WERI-Rb-1 (cell line): ENCODE measurements around the gene GLT6D1.

Source experiments
- DNase-seq: peaks from one replicate; pipeline ENCODE4 v3.0.0-alpha.2; 2020
- H3K27ac ChIP-seq: fragments of 250-450 bp; sonication (Bioruptor Pico); 2 replicates; pipeline ENCODE4 v1.5.1; 2020; ENCODE audit warnings: mild to moderate bottlenecking, moderate library complexity
- H3K27me3 ChIP-seq: fragments of 250-450 bp; sonication (Bioruptor Pico); 2 replicates; pipeline ENCODE4 v1.5.1; 2021; ENCODE audit warnings: mild to moderate bottlenecking, low read depth, moderate library complexity; ENCODE audit not compliant: insufficient read depth, severe bottlenecking
- H3K36me3 ChIP-seq: fragments of 250-450 bp; sonication (Bioruptor Pico); 2 replicates; pipeline ENCODE4 v1.5.1; 2020; ENCODE audit warnings: mild to moderate bottlenecking, moderate library complexity
- H3K4me3 ChIP-seq: 2 replicates; pipeline ENCODE4 v1.5.1; 2011; ENCODE audit warnings: low read depth, mild to moderate bottlenecking, control low read depth, low read length
- H3K9me3 ChIP-seq: fragments of 250-450 bp; sonication (Bioruptor Pico); 2 replicates; pipeline ENCODE4 v1.5.1; 2021; ENCODE audit warnings: mild to moderate bottlenecking, moderate library complexity; ENCODE audit not compliant: severe bottlenecking
- TF ChIP-seq, protein P1 (sequence below): IDR thresholded peaks from 2 replicates; pipeline ENCODE4 v1.5.1; 2011; ENCODE audit warnings: low read depth, mild to moderate bottlenecking, control low read depth, inconsistent platforms, low read length

The GLT6D1 gene

DNA sequence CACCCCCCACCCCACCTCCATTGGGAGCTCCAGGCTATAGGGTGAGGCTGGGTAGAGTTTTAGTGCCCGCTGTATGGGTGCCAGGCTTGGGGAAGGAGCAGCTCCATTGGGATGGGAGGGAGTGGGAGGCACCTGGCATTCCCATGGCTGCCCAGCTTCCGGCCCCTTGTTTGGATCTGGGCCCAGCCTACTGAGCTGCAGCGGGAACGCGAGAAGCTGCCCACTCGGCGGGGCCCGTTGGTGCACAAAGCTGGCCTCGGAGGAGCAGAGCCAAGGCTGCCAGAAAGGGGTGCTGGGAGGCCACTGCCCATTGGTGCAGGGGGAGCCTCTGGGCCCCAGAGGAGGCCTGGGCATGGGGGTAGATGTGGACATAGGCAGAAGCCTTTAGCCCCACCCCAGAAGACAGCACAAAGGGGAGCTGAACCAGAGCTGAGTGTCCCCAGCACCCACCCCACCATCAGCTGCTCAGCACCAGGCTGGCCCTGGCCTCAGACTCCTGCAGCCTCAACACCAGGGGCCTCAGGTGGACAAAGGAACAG lies 28.2 kb upstream of the GLT6D1 start:
- DNase-seq, result no peak
- no peaks in the 10 kb centered on the region for H3K36me3 ChIP-seq
- H3K27me3 ChIP-seq, result no peaks in the 10 kb centered on the region
- TF ChIP-seq, protein P1, sequence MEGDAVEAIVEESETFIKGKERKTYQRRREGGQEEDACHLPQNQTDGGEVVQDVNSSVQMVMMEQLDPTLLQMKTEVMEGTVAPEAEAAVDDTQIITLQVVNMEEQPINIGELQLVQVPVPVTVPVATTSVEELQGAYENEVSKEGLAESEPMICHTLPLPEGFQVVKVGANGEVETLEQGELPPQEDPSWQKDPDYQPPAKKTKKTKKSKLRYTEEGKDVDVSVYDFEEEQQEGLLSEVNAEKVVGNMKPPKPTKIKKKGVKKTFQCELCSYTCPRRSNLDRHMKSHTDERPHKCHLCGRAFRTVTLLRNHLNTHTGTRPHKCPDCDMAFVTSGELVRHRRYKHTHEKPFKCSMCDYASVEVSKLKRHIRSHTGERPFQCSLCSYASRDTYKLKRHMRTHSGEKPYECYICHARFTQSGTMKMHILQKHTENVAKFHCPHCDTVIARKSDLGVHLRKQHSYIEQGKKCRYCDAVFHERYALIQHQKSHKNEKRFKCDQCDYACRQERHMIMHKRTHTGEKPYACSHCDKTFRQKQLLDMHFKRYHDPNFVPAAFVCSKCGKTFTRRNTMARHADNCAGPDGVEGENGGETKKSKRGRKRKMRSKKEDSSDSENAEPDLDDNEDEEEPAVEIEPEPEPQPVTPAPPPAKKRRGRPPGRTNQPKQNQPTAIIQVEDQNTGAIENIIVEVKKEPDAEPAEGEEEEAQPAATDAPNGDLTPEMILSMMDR, result no peak
- H3K9me3 ChIP-seq, result no peaks in the 10 kb centered on the region
- H3K4me3 ChIP-seq, result no peak overlapping the region
- H3K27ac ChIP-seq, result no peak overlapping the region

DNA sequence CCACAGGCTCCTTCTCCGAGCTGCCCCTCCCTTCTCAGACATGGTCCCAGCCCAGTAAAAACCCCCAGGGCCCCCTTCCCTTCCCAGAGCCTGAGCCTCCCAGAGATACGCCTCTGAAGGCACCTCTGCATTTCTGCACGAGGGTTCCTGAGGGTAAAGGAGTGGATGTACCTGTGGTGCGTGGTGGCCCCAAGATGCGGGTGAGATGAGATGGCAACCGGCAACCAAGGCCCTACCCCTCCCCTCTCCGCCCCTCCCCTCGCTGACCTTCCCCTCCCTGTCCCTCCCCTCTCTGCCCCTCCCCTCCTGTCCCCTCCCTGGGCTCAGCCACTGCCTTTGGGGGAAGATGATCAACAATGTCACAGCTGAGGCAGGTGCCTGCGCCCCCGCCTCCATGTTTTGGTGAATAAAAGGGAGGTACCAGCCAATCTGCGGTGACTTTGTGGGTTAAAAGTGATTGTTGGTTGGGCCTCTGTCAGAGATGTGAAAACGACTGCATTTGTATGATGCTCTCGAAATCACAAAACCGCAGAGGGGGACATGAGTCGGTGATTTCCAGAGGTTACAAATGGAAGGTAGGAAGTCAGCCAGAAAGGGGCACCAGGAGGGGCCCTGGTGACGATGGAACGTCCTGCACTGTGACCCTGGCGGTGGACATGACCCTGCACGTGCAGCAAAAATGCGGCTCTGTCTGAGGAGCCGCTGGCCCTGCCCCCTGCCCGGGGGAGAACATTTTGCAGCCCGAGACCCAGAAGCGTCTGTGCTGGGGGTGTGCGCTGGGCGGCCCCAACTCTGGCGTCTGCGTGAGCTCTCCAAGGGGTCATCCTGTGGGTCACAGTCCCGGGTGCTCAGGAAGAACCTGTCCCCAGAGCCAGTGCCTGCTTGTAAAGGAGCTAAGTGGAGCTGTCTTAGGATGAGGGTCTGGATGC lies 27.5 kb upstream of the GLT6D1 start:
- H3K27me3 ChIP-seq, result no peaks in the 10 kb centered on the region
- H3K27ac ChIP-seq, result no peak overlapping the region
- TF ChIP-seq, protein P1, result no peak
- H3K4me3 ChIP-seq, result no peak overlapping the region
- no peaks in the 10 kb centered on the region for H3K36me3 ChIP-seq
- no peak for DNase-seq
- no peaks in the 10 kb centered on the region for H3K9me3 ChIP-seq

DNA sequence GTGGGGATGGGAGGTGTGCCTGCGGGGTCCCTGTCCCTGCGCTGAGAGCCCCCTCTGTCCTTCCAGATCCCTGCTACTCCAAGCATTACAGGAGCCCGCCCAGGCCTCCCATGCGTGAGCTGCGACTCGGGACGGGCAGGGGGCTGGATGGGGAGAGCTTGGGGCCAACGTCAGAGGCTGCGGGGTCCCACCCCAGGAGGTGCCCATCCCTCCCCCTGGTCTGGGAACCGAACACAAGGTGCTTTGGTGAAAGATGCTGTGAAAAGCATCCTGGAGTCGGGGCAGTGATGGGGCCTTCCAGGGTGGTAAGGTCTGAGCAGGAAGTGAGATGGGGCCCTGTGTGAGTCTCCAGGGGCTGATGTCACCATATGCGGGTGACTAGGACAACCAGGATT lies 26.5 kb upstream of the GLT6D1 start:
- Histone ChIP-seq H3K4me3 (no peak overlapping the region), H3K27me3 (no peaks in the 10 kb centered on the region), H3K9me3 (no peaks in the 10 kb centered on the region), H3K36me3 (no peaks in the 10 kb centered on the region), H3K27ac (no peak overlapping the region)
- TF ChIP-seq, protein P1, result no peak
- no peak for DNase-seq

DNA sequence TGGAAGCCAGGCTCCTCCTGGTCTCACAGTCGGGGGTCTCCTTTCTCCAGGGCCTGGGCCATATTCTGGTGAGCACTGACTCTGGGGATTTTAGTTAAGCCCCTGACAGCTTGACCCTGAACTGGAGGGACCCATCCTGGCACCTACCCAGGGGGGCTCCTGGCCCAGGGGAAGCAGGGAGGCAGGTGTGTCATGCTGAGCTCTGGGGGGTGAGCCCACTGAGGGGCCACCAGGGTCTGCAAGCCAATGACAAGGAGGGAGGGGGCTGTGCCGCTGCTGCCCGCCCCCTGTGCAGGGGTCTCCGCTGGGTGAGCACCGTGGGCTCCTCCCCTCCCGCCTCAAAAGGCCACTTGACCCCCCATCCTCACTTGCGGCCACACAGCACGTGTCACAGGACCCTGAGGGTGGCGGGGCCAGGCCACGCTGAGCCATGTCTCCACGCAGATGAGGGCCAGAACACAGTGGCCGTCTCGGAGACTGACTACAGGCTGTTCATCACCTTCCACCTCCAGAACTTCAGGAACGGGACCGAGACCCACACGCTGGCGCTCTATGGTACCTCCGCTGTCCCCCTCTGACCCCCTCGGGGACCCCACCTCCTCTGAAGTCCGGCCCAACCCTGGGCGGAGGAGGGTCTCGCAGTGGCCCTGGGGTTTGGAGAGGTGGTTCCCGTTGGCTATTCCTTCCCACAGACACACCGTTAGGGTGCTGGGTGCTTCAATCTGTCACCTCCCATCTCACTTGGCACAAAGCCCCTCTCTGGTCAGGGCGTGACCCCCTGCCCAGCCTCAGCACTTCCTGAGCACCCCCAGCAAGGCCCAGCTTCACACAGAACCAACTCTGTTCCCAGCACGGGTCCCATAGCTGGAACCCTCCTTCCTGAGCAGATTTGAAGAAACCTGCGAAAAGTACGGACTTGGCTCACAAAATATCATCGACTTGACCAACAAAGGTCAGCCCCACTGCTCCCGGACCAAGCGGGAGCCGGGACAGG lies 25.8 kb upstream of the GLT6D1 start:
- DNase-seq, result no peak
- no peaks in the 10 kb centered on the region for H3K36me3 ChIP-seq
- no peak overlapping the region for H3K27ac ChIP-seq
- H3K9me3 ChIP-seq, result no peaks in the 10 kb centered on the region
- TF ChIP-seq, protein P1, result no peak
- no peaks in the 10 kb centered on the region for H3K27me3 ChIP-seq
- no peak overlapping the region for H3K4me3 ChIP-seq

DNA sequence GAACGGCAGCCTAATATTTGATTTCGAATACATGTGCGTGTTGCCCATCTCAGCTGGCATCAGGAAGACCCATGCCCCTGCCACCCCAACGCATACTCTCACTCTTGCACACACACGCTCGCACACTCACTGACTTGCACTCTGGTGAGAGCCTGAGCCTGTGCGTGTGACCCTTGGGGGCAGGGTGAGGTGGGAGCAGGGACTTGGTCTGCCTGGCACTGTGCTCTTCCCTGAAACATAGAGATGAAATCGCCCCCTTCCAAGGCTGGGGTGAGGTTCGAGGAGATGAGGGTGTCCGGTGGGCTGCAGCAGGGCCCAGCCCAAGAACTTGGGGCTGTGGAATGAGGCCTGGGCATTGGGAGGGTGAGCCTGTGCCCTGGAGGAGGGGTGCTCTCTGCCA lies 24.9 kb upstream of the GLT6D1 start:
- H3K4me3 ChIP-seq, result no peak overlapping the region
- DNase-seq, result no peak
- H3K27me3 ChIP-seq, result no peaks in the 10 kb centered on the region
- no peaks in the 10 kb centered on the region for H3K9me3 ChIP-seq
- TF ChIP-seq, protein P1, result no peak
- no peaks in the 10 kb centered on the region for H3K36me3 ChIP-seq
- no peak overlapping the region for H3K27ac ChIP-seq
